T1000 (cell line): Measurements from ENCODE around the gene APBA2.

Experiments
- DNase-seq: peaks from one replicate; lab custom pipeline; 2025; ENCODE audit warnings: mixed read lengths; lab: John Stamatoyannopoulos, UW

APBA2 gene

DNA sequence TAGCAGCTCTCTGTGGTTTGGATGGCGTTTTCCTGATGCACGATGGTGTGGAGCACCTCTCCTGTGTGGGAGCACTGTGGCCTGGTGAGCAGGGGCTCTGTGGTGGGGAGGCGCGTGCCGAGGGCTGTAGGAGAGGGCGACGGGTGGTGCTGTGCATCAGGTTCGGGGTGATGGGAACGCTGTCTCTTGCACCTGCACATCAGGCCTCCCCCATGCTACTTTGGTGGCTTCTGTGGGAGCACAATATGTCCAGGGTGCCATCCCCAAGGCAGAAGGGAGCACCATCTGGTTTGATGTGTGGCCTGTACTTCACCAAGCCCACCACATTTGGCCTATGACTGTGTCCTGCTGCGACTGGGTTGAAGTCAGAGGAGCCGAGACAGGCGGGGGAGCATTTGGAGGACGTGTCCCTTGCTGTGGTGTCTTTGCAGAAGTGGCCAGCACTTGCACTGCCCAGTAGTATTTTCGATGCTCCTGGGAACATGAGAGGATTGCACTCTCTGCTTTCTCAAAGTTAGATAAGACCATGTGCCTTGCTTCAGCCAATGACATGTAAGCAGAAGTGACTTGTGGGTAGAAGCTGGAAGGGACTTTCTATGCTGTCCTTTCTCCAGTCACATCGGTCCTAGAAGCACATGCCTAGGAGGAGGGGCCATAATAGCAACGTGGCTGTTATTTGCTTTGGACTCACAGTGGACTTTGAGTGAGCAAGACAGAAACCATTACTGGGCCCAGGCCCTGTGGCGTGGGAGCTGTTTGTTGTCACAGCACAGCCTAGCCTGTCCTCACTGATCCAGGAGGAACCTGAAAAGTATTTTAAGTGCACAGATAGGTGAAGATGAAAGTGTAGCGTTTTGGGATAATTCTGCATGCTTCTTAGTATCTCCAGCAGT, 72.1 kb downstream of the APBA2 start:
- no peak for DNase-seq

DNA sequence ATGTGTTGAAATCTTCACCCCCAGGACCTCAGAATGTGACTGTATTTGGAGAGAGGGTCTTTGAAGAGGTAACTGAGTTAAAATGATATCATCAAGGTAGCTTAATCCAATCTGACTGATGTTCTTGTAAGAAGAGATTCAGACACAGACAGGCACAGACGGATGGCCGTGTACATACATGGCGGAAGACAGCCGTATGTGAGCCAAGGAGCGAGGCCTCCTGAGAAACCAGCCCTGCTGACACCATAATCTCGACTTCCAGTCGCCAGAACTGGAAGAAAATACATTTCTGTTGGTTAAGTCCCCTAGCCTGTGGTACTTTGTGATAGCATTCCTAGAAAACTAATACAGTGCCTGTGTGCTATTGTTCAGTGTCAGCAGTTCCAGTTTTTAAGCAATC, 73.6 kb downstream of the APBA2 start:
- DNase-seq = no peak

DNA sequence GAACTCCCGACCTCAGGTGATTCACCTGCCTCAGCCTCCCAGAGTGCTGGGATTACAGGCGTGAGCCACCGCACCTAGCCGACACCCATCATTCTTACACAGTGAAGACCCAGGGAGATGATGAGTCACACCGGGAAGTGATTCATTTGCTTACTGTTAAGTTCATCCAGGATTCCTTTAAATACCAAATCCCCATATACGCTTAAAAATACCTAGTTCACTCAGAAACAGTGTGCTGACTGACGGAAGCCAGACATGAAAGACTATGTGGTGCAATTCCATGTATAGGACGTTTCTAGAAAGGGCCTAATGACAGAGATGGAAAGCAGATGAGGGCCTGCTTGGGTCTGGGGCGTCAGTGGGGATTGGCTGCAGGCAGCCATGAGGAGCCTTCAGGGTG, 75.2 kb downstream of the APBA2 start:
- DNase-seq = no peak

DNA sequence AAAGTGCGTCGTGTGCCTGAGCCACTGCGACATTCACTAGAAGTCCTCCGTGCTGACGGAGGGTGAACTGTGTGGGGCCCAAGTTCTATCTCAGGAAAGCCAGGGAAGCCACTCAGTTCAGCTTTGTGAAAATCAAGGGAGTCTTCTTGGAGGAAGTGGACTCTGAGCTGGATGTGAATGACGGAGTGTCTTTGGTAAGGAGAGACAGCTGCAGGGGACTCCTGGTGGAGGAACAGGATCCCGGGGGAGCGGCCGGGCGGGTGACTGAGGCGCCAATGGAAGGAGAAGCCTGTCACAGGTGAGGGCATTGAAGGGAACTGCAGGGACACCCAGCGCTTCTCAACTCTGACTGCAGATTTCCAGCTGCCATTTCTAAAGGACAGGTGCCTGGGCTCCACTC, 75.6 kb downstream of the APBA2 start:
- DNase-seq = no peak

DNA sequence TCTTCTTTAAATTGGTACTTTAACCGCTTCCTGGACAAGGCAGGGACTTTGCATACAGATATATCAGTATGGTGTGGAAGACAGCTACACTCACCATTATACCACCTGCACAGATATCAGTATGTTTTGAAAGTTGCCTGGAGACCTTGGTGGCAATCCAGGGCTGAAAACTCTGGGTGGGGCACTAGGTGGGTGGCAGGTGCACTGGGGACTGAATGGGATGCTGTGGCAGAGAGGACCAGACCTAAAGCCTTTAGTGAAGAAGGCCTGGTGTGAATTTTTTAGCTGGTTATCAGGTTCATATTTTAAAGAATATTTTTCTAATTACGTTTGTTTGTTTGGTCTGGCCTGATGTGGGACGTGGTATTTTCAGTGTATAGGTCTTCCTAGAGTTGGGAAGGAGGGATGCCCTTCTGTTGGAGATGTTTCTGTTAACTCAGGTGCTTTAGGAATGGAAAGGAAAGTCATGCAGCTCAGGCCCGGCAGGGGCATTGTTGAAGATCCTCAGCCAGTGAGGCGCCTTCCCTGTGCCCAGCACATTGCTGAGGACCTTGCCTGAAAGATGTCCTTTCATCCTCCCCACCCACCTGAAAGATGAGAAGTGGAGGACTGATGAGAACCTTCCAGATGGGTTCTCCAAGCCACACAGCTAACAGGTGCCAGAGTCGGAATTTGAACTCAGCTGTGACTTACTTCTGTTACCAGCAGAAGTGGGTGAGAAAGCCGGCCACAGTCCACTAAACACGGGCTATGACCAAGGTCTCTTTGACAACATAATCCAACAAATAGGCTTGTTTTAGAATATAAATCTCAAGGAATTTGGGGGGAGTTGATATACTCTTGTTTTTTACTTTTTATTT, 77.3 kb downstream of the APBA2 start:
- DNase-seq = no peak

DNA sequence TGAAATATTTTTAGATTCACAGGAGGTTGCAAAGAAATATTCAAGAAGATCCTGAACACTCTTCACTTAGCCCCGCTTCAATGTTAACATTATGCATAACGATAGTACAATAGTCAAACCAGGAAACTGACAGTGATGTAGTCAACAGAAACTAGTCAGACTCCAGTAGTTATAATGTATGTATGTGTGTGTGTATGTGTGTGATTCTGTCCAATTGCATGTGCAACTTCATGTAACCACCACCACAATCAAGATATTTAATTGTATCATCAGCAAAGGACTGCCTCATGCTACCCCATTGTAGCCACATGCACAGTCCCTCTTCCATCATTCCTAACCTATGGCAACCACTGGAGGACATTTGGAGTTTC, 77.9 kb downstream of the APBA2 start:
- DNase-seq = no peak

DNA sequence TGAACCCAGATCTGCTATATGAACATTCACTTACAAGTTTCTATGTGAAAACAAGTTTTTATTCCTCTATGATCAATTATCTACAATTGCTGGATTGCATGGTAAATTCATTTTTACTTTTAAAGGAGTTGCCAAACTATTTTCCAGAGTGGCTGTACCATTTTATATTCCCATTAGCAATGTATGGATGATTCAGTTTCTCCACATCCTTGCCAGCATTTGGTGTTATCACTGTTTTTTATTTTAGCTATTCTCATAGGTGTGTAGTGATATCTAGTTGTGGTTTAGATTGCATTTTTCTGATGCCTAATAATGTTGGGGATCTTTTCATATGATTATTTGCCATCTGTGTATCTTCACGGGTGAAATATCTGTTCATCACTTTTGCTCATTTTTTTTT, 78.3 kb downstream of the APBA2 start:
- DNase-seq = no peak

DNA sequence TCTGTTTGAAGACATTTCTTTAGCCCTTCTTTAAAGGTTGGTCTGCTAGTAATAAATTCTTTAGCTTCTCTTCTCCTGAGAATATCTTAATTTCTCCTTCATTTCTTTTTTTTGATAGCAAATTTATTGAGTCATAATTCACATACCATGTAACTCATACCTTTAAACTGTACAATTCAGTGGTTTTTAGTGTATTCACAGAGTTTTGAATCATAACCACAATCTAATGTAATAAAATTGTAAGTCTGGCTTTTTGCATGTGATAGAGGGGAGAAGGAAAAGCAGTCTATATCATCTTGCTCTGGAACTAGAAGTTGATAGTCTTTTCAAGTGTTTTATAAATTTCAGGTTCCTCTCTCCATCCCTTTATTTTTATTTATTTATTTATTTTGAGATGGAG, 81.3 kb downstream of the APBA2 start:
- no peak for DNase-seq

DNA sequence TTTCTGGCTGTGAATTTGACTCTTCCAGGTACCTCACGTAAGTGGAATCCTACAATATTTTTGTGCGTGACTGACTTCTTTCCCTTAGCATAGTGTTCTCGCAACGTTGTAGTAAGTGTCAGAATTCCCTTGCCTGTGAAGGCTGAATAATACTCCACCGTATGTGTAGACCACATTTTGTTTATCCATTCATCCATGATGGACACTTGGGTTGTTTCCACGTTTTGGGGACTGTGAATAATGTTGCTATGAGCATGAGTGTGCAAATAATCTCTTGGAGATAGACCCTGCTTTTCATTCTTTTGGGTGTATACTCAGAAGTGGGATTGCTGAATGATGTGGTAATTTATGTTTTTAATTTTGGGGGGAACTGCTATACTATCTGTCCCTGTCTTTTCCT, 82.2 kb downstream of the APBA2 start:
- DNase-seq = no peak

DNA sequence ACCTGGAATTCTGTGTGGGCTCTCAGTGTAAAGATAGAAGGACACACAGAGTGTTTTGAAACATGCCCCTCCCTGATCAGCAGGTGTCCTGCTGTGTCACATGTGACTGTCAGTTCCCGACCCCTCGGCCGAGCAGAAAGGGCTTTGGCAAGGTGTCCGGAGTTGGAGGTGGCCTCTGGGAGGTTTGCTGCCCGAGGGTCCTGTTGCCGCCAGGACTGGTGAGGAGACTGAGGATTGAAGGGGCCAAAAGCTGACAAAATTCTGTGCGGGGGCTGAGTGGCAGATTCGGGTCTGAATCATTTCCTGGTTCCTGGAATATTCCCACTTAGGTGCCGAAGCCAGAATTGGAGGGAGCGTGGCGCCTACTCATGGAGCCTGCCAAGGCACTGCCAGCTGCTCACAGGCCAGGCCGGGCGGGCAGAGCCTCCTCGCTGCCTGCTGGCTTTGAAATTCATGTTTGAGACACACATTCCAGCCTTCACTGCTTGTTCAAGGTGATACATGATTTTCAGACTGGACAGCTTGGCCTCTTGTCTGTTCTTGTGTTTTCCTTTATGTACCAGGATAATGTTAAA, 83.8 kb downstream of the APBA2 start:
- DNase-seq = no peak

DNA sequence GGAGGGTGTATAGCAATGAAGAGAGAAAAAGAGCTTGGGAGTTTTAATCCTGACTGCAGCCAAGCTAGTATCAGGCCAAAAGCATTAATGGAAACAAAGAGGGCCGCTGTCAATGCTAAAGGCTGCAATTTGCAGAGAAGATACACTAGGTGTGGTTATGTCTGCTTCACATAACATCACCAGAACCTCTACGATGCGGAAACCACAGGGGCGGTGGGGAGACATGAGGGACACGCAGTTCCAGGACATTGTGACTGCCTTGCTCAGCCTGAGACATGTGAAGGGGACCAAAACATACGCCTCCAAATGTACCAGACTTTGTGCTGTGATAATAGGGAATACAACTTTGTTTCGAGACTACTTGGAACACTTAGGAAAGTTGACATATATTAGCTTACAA, 88.4 kb downstream of the APBA2 start:
- no peak for DNase-seq

DNA sequence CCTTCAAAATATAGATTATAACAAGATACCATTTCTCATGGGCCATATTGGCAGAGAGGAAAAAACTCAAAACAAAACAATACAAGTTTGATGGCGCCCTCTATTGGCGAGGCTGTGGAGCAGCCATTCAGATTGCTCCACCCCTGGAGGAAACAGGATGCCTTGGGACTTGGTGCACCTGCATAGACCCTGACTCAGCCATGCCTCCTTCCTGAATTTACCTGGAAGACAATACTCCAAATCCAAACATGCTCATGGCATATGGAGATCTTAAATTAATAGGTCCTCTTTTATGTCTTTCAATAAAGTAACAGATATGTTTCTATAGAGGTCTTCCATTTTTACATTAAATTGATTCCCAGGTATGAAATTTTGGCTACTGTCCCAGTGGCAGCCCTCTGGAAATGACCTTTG, 90.0 kb downstream of the APBA2 start:
- DNase-seq = no peak

DNA sequence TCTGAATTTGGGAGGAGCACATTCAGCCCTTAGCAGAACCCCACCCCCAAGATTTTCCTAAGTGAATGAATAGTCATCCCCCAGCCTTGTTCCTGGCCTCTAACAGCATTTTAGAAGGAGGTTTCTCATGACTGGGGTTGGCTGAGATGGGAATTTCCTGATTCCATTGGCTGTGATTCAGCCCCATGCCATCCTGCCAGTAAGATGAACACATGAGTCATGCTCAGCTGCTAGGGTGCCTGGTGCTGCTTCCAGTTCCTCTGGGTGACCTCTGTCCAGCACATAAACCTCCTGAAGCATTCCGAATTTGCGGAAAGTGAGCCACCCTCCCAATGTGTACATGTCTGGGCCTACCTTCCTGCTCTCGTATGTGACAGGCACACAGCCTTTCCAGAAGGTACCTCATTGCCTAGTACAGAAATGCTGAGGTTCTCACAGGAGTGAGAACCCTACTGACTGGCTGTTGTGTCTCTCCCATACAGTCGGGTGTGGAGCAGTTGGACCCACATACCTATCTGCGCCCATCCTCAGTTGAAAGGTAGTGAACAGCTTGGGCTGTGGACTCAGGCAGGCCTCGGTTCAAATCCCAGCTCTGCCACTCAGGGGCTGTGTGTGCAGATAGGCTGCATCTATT, 91.7 kb downstream of the APBA2 start:
- DNase-seq = peak; percentile 2

DNA sequence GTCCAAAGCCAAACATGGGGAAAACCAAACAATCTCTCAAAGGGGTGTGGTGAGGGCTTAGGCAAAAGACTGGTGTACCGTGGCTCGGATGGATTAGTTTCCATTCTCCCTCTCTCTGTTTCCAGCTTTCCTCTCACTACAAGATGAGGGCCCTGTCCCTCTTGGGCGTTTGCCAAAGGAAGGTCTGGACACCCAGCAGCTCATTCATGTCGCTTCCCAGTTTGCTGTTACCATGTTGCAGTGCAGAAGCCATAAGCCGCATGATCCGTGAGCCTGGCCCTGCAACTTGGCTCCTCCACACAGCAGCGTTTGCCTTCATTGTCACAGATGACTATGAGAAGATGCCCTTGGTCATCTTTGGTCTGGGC, 92.2 kb downstream of the APBA2 start:
- no peak for DNase-seq

DNA sequence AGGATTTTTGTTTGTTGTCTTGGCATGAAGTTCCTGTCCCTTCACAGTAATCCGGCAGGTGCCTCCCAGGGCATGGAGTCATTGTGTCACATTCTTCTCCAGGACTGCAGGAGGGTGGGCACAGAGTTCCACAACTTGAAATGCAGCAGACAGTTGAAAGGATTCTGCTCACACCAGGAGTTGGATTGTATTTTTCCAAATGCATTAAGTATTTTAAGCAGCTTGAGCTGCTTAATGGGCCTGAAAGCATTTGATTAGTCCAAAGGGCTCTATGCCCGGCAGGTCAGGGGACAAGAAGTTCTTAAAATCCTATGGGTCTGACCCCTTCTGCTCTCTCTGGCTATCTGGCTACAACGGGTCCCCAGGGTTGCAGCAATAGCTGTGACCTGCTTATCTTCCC, 92.9 kb downstream of the APBA2 start:
- no peak for DNase-seq

DNA sequence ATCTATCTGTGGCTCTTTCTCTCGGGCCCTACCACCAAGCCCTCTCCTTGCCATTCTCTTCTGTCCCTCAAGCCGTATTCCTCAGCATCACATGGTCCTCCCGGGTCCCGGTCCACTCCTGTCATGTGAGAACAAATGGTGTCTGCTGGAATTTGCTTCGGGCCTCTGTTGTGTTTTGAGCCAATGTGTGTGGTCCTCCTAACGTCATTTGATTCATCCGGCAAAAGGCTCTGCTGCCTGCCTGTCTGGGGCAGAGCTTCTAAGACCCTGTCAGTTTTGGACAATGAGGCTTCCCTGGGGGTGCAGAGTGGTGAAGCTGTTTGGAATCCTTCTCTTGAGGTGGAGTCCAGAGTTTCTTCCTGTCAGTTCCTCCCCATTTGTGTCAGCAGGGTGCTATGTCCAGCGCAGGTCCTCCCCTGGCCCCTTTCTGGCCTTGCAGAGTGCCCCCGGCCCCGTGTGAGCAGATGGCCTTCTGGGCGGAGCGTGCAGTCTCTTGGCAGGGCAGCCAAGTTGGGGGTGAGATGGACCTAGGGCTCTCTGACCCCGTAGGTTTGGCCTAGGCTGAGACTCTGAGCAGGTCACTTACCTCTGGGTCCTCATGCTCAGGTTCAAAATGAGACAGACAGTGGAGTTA, 93.6 kb downstream of the APBA2 start:
- DNase-seq = no peak

DNA sequence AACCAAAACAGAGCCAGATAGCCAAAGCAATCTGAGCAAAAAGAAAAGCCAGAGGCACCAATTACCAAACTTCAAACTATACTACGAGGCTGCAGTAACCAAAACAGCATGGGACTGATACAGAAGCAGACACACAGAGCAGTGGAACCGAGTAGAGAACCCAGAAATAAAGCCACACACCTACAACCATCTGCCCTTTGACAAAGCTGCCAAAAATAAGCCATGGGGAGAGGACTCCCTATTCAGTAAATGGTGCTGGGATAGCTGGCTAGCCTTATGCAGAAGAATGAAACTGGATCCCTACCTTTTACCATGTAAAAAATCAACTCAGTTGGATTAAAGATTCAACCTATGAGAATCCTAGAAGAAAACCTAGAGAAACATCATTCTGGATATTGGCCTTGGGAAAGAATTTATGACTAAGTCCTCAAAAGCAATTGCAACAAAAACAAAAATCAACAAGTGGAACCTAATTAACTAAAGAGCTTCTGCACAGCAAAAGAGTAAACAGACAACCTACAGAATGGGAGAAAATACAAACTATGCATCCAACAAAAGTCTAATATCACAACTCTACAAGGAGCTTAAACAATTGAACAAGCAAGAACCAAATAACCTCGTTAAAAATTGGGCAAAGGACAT, 95.1 kb downstream of the APBA2 start:
- DNase-seq = no peak

DNA sequence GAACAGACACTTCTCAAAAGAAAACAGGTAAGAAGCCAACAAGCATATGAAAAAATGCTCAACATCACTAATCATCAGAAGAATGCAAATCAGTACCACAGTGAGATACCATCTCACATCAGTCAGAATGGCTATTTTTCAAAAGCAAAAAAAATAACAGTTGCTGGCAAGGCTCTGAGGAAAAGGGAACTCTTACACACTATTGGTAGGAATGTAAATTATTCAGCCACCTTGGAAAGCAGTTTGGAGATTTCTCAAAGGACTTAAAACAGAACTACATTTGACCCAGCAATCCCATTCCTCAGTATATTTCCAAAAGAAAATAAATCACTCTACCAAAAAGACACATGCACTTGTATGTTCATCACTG, 95.6 kb downstream of the APBA2 start:
- DNase-seq = no peak

DNA sequence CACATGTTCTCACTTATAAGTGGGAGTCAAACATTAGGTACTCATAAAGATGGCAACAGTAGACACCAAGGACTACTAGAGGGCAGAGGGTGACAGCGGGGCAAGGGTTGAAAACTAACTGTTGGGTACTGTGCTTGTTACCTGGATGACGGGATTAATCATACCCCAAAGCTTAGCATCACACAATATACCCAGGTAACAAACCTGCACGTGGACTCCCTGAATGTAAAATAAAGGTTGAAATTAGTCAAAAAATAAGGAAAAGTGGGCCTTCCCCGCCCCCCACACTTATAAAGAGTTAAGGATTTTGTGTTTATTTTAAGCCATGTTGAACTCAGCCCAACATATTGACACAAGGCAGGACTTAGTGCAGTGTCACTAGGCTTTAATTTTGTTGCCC, 96.1 kb downstream of the APBA2 start:
- DNase-seq = no peak

DNA sequence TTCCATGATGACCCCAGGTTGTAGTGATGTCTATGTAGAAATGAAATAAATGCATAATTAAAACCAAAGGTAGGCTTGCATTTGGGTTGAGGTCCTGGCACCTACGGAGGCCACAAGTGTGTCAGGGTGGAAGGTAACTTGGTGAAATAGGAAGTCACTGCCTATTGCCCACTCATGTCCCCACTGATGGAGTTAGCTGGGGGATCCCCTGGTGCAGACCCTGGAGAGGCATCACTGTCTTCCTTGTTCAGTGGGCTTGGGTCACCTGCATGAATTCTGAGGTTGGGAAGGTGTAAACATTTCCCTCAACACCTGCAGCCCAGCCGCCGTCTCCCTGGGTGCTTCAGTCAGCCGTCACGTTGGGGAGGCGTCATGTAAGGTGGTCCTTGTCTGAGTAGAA, 97.1 kb downstream of the APBA2 start:
- no peak for DNase-seq

DNA sequence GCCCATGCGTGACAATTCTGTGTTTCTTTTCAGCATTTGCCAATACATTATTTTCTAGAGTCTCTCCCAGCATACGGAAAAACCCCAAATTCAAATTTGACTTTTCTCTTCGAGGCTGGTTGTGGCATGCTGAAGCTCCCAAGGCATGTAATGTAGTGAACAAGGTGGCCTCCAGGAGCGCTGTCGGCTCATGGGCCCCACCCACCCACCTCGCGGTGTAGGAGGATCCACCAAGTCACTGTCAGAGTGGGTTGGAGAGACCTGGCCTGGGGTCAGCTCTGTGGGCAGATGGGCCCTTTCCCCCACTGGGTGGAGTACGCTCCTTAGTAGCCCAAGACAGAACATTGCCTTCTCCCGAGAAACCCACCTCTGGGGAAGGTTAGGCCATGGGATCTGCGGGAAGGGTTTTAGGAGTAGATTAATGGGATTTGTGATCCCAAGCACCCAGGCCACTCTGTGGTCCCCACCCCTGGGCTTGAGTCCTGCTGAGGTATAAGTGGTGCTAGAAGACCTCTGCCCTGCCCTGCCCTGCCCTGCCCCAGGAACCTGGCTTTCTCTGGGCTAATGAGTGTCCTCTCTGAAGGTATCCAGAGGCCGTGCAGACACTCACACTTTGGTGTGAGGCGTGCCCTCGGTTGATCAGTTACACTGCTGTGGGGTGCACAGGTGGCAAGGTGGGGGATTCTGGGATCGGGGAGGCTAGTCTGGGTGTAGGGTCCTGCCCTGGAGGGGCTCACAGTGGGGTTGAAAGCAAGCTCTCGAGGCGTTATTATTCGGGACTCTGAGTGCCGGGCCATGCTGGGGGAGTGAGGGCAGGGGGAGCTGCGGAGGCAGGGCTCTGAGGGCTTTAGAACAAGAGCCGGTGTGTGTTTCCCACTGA, 97.9 kb downstream of the APBA2 start:
- no peak for DNase-seq
